Measurements from ENCODE around the gene MAP3K2.

MAP3K2 gene

DNA sequence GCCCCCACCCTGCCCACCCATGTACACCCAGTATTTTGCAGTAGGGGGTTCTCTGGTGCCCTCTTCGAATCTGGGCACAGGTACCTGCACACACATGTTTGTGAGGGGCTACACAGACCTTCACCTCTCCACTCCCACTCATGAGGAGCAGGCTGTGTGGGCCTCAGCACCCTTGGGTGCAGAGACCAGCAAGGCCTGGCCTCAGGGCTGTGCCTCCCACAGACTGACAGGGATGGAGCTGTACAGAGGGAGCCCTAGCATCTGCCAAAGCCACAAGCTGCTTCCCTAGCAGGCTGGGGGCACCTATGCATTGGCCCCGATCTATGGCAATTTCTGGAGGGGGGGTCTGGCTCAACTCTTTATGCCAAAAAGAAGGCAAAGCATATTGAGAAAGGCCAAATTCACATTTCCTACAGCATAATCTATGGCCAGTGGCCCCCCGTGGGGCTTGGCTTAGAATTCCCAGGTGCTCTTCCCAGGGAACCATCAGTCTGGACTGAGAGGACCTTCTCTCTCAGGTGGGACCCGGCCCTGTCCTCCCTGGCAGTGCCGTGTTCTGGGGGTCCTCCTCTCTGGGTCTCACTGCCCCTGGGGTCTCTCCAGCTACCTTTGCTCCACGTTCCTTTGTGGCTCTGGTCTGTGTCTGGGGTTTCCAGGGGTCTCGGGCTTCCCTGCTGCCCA is 39.7 kb upstream of the MAP3K2 start:
- ChIA-PET POLR2A (no interaction called here), CTCF (interaction anchor here (1.3 kb wide), 1 partner anchor 12 kb away, joined by 3 read pairs; no protein-coding TSS in a partner anchor)

DNA sequence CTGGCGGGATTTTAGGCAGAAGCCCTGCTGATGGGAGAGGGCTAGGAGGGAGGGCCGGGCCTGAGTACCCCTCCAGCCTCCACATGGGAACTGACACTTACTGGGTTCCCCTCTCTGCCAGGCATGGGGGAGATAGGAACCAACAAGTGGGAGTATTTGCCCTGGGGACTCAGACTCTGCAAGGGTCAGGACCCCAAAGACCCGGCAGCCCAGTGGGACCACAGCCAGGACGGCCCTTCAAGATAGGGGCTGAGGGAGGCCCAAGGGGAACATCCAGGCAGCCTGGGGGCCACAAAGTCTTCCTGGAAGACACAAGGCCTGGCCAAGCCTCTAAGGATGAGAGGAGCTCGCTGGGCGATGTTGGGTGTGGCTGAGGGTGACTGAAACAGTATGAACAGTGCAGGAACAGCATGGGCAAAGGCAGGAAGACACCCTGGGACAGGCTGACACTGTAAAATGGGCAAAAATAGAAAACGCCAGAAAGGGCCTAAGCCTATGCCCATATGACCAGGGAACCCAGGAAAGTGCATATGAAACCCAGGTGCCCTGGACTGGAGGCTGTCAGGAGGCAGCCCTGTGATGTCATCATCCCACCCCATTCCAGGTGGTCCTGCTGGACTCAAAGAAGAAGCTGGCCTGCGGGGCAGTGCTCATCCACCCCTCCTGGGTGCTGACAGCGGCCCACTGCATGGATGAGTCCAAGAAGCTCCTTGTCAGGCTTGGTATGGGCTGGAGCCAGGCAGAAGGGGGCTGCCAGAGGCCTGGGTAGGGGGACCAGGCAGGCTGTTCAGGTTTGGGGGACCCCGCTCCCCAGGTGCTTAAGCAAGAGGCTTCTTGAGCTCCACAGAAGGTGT is 39.0 kb upstream of the MAP3K2 start:
- H3K27ac ChIP-seq (ENCODE audit: extremely low read depth, low read depth, low read length) = no peak overlapping the region
- no peaks in the 10 kb centered on the region for H3K36me3 ChIP-seq (ENCODE audit: control insufficient read depth in 2 of 2, insufficient read depth in 1 of 2, low read length in 2 of 2)
- CTCF ChIA-PET = interaction anchor here (1.3 to 3.1 kb wide), 2 partner anchors 11 kb away, joined by 3 to 19 read pairs; no protein-coding TSS in a partner anchor
- no peaks in the 10 kb centered on the region for H3K9me3 ChIP-seq (ENCODE audit: control insufficient read depth, insufficient read depth, low read depth, low read length)
- H3K4me3 ChIP-seq (ENCODE audit: low read depth, low read length) = no peak overlapping the region
- H3K4me1 ChIP-seq (ENCODE audit: control insufficient read depth, insufficient read depth, low read length) = no peaks in the 10 kb centered on the region
- TF ChIP-seq, protein P1, sequence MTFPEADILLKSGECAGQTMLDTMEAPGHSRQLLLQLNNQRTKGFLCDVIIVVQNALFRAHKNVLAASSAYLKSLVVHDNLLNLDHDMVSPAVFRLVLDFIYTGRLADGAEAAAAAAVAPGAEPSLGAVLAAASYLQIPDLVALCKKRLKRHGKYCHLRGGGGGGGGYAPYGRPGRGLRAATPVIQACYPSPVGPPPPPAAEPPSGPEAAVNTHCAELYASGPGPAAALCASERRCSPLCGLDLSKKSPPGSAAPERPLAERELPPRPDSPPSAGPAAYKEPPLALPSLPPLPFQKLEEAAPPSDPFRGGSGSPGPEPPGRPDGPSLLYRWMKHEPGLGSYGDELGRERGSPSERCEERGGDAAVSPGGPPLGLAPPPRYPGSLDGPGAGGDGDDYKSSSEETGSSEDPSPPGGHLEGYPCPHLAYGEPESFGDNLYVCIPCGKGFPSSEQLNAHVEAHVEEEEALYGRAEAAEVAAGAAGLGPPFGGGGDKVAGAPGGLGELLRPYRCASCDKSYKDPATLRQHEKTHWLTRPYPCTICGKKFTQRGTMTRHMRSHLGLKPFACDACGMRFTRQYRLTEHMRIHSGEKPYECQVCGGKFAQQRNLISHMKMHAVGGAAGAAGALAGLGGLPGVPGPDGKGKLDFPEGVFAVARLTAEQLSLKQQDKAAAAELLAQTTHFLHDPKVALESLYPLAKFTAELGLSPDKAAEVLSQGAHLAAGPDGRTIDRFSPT (tag by site-specific recombination; IDR thresholded peaks at IDR 0.05) = no peak
- TF ChIP-seq ZNF521 (tag by site-specific recombination; IDR thresholded peaks at IDR 0.05) (no peak), ZBTB7A (tag by site-specific recombination; IDR thresholded peaks at IDR 0.05; ENCODE audit: low read depth) (no peak), ZNF138 (tag by site-specific recombination; IDR thresholded peaks at IDR 0.05; ENCODE audit: borderline replicate concordance) (no peak), ZNF121 (tag by site-specific recombination; IDR thresholded peaks at IDR 0.05) (no peak), SP2 (tag by site-specific recombination; IDR thresholded peaks at IDR 0.05) (no peak), ZNF140 (tag by site-specific recombination; IDR thresholded peaks at IDR 0.05) (no peak), ZNF23 (tag by site-specific recombination; IDR thresholded peaks at IDR 0.05; ENCODE audit: borderline replicate concordance) (no peak), ZNF473 (tag by site-specific recombination; IDR thresholded peaks at IDR 0.05) (no peak)
- TF ChIP-seq, protein P2, sequence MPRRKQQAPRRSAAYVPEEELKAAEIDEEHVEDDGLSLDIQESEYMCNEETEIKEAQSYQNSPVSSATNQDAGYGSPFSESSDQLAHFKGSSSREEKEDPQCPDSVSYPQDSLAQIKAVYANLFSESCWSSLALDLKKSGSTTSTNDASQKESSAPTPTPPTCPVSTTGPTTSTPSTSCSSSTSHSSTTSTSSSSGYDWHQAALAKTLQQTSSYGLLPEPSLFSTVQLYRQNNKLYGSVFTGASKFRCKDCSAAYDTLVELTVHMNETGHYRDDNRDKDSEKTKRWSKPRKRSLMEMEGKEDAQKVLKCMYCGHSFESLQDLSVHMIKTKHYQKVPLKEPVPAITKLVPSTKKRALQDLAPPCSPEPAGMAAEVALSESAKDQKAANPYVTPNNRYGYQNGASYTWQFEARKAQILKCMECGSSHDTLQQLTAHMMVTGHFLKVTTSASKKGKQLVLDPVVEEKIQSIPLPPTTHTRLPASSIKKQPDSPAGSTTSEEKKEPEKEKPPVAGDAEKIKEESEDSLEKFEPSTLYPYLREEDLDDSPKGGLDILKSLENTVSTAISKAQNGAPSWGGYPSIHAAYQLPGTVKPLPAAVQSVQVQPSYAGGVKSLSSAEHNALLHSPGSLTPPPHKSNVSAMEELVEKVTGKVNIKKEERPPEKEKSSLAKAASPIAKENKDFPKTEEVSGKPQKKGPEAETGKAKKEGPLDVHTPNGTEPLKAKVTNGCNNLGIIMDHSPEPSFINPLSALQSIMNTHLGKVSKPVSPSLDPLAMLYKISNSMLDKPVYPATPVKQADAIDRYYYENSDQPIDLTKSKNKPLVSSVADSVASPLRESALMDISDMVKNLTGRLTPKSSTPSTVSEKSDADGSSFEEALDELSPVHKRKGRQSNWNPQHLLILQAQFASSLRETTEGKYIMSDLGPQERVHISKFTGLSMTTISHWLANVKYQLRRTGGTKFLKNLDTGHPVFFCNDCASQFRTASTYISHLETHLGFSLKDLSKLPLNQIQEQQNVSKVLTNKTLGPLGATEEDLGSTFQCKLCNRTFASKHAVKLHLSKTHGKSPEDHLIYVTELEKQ (tag by site-specific recombination; IDR thresholded peaks at IDR 0.05; ENCODE audit: borderline replicate concordance) = no peak
- TF ChIP-seq, protein P3, sequence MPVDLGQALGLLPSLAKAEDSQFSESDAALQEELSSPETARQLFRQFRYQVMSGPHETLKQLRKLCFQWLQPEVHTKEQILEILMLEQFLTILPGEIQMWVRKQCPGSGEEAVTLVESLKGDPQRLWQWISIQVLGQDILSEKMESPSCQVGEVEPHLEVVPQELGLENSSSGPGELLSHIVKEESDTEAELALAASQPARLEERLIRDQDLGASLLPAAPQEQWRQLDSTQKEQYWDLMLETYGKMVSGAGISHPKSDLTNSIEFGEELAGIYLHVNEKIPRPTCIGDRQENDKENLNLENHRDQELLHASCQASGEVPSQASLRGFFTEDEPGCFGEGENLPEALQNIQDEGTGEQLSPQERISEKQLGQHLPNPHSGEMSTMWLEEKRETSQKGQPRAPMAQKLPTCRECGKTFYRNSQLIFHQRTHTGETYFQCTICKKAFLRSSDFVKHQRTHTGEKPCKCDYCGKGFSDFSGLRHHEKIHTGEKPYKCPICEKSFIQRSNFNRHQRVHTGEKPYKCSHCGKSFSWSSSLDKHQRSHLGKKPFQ (tag by site-specific recombination; IDR thresholded peaks at IDR 0.05) = no peak
- TF ChIP-seq, protein P4, sequence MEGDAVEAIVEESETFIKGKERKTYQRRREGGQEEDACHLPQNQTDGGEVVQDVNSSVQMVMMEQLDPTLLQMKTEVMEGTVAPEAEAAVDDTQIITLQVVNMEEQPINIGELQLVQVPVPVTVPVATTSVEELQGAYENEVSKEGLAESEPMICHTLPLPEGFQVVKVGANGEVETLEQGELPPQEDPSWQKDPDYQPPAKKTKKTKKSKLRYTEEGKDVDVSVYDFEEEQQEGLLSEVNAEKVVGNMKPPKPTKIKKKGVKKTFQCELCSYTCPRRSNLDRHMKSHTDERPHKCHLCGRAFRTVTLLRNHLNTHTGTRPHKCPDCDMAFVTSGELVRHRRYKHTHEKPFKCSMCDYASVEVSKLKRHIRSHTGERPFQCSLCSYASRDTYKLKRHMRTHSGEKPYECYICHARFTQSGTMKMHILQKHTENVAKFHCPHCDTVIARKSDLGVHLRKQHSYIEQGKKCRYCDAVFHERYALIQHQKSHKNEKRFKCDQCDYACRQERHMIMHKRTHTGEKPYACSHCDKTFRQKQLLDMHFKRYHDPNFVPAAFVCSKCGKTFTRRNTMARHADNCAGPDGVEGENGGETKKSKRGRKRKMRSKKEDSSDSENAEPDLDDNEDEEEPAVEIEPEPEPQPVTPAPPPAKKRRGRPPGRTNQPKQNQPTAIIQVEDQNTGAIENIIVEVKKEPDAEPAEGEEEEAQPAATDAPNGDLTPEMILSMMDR (tag by site-specific recombination; IDR thresholded peaks at IDR 0.05) = no peak
- TF ChIP-seq, protein P5, sequence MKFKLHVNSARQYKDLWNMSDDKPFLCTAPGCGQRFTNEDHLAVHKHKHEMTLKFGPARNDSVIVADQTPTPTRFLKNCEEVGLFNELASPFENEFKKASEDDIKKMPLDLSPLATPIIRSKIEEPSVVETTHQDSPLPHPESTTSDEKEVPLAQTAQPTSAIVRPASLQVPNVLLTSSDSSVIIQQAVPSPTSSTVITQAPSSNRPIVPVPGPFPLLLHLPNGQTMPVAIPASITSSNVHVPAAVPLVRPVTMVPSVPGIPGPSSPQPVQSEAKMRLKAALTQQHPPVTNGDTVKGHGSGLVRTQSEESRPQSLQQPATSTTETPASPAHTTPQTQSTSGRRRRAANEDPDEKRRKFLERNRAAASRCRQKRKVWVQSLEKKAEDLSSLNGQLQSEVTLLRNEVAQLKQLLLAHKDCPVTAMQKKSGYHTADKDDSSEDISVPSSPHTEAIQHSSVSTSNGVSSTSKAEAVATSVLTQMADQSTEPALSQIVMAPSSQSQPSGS (tag by site-specific recombination; IDR thresholded peaks at IDR 0.05; ENCODE audit: low read depth) = no peak
- POLR2A ChIA-PET = no interaction called here

More for the DNA sequence above, 39.7 kb upstream of the MAP3K2 start:
- Histone ChIP-seq H3K27ac (ENCODE audit: extremely low read depth, low read depth, low read length) (no peak overlapping the region), H3K9me3 (ENCODE audit: control insufficient read depth, insufficient read depth, low read depth, low read length) (no peaks in the 10 kb centered on the region), H3K4me3 (ENCODE audit: low read depth, low read length) (no peak overlapping the region), H3K4me1 (ENCODE audit: control insufficient read depth, insufficient read depth, low read length) (no peaks in the 10 kb centered on the region), H3K36me3 (ENCODE audit: control insufficient read depth in 2 of 2, insufficient read depth in 1 of 2, low read length in 2 of 2) (no peaks in the 10 kb centered on the region)
- TF ChIP-seq ZNF292 (tag by site-specific recombination; IDR thresholded peaks at IDR 0.05; ENCODE audit: borderline replicate concordance, low read depth) (no peak), FEZF1 (tag by site-specific recombination; IDR thresholded peaks at IDR 0.05) (no peak), ZNF274 (IDR thresholded peaks at IDR 0.05; ENCODE audit: low read length) (no peak), ZNF274 (tag by site-specific recombination; IDR thresholded peaks at IDR 0.05; ENCODE audit: borderline replicate concordance) (no peak), RBAK (tag by site-specific recombination; IDR thresholded peaks at IDR 0.05) (no peak), ZNF571 (tag by site-specific recombination; IDR thresholded peaks at IDR 0.05) (no peak), ZNF561 (tag by site-specific recombination; IDR thresholded peaks at IDR 0.05; ENCODE audit: borderline replicate concordance) (no peak), ZNF335 (tag by site-specific recombination; conservative IDR thresholded peaks at IDR 0.05) (no peak)
- TF ChIP-seq, protein P6, sequence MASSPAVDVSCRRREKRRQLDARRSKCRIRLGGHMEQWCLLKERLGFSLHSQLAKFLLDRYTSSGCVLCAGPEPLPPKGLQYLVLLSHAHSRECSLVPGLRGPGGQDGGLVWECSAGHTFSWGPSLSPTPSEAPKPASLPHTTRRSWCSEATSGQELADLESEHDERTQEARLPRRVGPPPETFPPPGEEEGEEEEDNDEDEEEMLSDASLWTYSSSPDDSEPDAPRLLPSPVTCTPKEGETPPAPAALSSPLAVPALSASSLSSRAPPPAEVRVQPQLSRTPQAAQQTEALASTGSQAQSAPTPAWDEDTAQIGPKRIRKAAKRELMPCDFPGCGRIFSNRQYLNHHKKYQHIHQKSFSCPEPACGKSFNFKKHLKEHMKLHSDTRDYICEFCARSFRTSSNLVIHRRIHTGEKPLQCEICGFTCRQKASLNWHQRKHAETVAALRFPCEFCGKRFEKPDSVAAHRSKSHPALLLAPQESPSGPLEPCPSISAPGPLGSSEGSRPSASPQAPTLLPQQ (tag by site-specific recombination; IDR thresholded peaks at IDR 0.05) = no peak
